Sigmoid colon (tissue), 4 donors: ENCODE data around the gene ADORA3.

Experiments
- CTCF ChIP-seq, 4 experiments: fragments of 450-650 bp in 3 of 4; fragments of 200-600 bp in 1 of 4; IDR thresholded peaks; one replicate each; pipeline ENCODE4 v1.5.1; 2016 to 2019; ENCODE audit warnings: antibody characterized with exemption in 4 of 4, mild to moderate bottlenecking in 3 of 4, moderate library complexity in 2 of 4
- EP300 ChIP-seq, 4 donors: sonication (generic); formaldehyde crosslinking; IDR thresholded peaks; one replicate each; pipeline ENCODE4 v1.6.1; 2017; ENCODE audit warnings: antibody characterized with exemption in 4 of 4
- POLR2AphosphoS5 ChIP-seq, 4 donors: sonication (generic); formaldehyde crosslinking; IDR thresholded peaks; one replicate each; pipeline ENCODE4 v1.6.1; 2017; ENCODE audit warnings: antibody characterized with exemption in 4 of 4

- TF ChIP-seq EP300 (IDR thresholded peaks at IDR 0.05) (no peak), CTCF (IDR thresholded peaks at IDR 0.05) (no peak), POLR2AphosphoS5 (IDR thresholded peaks at IDR 0.05) (no peak)
Observed at GRCh38 chr1:111504097-111504496, 664 bp upstream of the ADORA3 start.
